Nucleus accumbens (tissue), 56 donors: ENCODE measurements around the gene PTTG1IP2.

Experiments used
- DNase-seq, 56 donors: peaks; one replicate each; lab custom pipeline; 2025; lab: John Stamatoyannopoulos, UW

PTTG1IP2 gene

GRCh38 chr7:90474284-90475210 lies 5.1 kb downstream of the PTTG1IP2 start:
- no peak for DNase-seq

DNA sequence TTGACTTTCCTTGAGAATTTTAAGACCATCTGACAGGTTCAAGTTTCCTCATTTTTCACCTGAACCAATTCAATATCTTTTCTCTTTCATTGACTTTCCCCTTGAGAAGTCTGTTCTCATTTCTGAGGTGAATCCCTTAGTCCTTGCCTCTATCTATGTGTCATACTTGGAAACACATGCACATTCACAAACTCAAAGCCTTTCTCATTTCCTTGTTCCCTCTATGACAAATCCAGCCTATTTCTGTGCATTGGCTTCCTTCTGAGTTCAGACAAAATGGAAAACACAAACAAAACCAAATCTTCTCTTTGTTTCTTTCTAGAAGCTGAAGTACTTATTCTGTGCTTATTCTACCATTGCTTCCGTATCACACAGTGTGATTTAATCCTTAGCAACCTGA lies 13.8 kb downstream of the PTTG1IP2 start:
- DNase-seq, result no peak

- DNase-seq, result no peak
Measured at GRCh38 chr7:90484706-90485105, 15.3 kb downstream of the PTTG1IP2 start.

DNA sequence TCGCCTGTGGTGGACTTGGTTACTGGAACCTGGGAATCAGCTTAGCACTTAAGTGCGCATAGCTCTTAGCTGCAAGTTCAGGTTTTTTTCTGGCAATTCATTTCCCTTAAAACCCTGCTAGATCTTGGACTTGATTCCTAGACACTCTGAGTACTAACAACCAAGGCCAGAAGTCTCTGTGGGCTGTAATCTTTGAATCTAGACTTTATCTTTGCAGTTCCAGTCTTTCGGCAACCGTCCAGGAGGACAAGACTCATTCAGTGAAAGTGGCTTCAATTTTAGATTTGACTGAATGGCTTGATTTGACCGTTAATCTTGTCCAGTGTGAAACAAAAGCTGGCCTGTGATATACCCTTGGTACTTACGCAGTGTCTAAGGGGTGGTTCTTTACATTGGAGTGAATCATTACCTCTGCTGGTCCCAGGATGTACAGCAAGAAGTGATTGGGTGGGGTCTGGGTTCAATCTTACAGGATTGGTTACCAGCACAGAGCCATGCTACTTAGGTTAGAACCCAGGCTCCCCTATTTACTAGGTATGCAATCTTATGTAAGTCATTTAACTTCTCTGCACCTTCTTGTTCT lies 16.4 kb downstream of the PTTG1IP2 start:
- DNase-seq, result no peak

DNA sequence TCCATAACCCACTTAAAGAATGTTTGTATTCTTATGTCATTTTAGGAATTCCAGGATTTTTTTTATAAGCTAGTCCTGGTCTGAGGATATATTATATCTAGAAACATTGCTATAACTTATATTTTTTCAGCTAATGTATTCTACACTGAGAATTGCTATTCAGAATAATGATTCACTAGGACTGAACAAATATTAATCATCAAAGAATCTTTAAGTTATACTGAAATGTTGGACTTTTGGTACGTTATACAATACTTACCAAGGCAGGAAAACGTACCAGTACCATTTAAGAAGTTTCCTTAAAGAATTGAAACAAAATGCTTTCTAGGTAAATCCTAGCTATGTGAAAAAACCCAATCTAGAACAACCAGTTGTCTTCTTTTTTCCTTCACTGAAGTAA lies 18.4 kb downstream of the PTTG1IP2 start:
- no peak for DNase-seq

DNA sequence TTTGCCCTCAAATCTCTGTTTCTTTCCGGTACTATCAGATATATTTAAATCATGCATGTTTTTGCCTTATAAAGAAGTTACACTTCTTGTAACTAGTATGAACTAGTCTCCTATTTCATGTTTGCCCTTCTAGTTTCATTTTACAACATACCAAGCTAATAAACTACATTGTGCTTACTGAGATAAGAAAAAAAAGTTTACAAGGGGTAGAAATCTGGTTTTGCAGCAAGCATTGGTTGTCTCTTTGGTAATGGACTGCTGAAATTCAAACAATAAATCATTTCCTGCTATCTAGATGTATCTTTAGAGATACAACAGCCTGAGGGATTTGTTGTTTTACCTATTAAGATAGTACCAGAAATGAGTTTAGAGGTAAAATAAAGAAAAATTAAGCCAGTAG lies 18.8 kb downstream of the PTTG1IP2 start:
- no peak for DNase-seq

DNA sequence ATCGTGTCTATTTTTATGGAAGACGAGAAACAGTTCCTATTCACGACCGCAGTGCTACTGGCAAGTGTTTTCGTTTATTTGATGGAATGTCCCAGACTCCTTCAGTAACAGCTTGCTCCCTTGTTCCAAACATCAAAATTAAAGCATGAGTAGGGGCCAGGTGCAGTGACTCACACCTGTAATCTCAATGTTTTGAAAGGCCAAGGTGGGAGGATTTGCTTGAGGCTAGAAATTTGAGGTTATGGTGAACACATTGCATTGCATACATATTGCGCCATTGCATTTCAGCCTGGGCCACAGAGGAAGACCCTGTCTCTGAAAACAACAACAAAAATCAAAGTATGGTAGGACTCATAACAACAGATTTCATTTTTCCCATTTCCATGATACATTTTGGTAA lies 22.8 kb downstream of the PTTG1IP2 start:
- DNase-seq, result no peak

DNA sequence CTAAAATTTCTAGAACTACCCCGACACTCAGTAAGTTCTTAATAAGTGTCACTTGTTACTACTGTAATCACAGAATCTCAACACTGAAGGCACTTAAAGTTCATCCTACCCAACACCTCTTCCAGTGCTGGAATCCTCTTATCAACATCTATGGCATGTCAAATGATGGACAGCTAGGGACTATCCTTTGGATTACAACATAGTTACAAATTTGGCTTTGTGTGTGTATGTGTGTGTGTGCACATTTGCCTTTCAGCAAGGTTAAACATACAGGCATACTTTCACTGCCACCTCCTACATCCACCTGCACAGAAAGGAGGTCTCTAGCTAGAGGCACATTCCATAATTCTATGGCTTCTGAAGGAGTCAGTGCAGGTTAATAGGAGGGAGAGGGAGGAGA lies 25.8 kb downstream of the PTTG1IP2 start:
- DNase-seq, result no peak

DNA sequence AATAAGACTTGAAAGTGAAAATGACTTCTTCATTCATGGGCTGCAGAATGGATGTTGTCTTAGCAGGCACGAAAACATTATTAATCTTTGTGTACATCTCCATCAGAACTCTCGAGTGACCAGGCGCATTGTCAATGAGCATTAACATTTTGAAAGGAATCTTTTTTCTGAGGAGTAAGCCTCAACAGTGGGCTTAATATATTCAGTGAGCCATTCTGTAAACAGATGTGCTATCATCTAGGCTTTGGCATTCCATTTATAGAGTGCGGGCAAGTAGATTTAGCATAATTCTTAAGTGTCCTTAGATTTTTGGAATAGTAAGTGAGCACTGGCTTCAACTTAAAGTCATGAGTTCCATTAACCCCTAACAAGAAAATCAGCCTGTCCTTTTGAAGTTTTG lies 33.1 kb downstream of the PTTG1IP2 start:
- DNase-seq, result no peak

GRCh38 chr7:90503367-90503766 lies 33.9 kb downstream of the PTTG1IP2 start:
- no peak for DNase-seq

GRCh38 chr7:90507692-90508091 lies 38.3 kb downstream of the PTTG1IP2 start:
- no peak for DNase-seq

DNA sequence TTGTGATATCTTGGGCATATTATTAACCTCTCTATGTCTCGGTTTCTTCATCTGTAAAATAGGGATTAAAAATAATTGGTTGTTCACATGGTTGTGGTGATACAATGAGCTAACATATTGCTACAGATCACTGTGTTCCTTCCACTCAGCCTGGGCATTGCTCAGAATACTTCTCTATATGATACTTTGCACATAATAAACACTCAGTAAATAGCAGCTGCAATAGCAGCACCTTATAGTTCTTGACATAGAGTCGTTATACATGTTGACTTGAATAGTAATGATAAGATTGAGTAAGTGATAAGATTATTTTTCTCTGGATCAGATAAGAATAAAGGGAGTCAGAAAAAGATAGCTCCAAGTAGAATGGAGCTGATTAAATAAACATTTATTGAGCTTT lies 42.3 kb downstream of the PTTG1IP2 start:
- DNase-seq, result no peak

DNA sequence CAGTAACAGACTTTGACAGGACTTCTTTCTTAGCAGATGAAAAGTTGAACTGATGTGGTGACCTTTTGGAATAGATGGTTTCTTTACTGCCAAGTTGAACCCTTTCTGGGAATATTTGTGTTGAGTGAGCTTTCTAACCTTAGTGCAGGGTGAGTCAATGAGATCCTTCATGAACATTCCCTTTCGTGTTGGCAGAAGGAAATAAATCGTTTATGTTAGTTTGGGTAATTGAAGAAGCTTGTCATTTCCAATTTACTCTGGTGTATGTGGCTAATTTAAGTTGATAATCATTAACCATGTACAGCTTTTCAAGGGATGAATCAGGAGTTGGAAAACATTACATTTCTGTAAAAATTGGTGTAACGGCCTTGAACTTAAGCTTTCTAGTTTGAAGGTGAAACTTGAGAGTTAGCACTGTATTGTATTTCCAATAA lies 43.4 kb downstream of the PTTG1IP2 start:
- no peak for DNase-seq

GRCh38 chr7:90516257-90516656 lies 46.8 kb downstream of the PTTG1IP2 start:
- no peak for DNase-seq

DNA sequence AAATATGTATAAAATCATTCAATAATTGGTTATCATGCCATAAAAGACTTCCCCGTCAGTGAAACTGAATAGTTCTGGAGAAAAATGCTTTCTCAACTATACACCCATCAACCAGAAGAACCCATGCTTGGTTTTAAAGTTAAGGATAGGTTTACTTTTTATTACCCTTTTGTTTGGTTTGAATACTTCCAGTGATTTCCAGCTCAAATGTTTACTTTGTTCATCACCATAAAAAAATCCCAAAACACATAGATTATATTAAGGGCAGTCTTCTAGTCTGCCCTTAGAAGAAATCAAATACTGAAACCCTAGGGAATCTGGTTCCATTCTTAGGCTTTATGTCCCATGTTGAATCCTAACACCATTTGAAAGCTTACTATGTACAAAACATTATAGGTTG lies 49.2 kb downstream of the PTTG1IP2 start:
- no peak for DNase-seq

- no peak for DNase-seq
Measured at GRCh38 chr7:90520484-90520883, 51.0 kb downstream of the PTTG1IP2 start.

DNA sequence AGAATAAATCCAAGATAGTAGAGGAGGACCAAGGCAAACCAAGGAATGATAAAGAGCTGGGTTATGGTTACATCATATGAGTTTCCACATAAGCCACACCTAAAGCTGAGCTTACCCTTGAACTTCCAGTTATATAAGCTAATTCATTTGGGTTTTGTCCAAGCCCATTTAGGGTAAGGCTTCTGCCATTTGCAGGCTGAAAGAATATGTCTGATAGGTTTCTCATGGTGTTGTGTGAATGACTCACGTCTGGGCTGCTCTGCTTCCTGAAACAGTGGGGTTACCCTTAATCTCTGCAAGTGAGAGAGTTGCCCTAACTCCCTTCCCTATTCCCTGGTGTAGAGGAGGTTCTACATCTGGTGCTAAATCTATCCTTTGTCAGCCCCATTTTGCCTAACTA lies 60.8 kb downstream of the PTTG1IP2 start:
- DNase-seq, result no peak

GRCh38 chr7:90532231-90532929 lies 62.9 kb downstream of the PTTG1IP2 start:
- no peak for DNase-seq

- DNase-seq, result no peak
Measured at GRCh38 chr7:90536449-90536848, 67.0 kb downstream of the PTTG1IP2 start.

GRCh38 chr7:90538405-90538804 lies 69.0 kb downstream of the PTTG1IP2 start:
- DNase-seq, result no peak

GRCh38 chr7:90540406-90540805 lies 71.0 kb downstream of the PTTG1IP2 start:
- no peak for DNase-seq

GRCh38 chr7:90551036-90551435 lies 81.6 kb downstream of the PTTG1IP2 start:
- DNase-seq, result no peak
